GM12864 (cell line): ENCODE results near the gene EDAR.

ENCODE experiments used
- DNase-seq: peaks from one replicate; pipeline ENCODE4 v3.0.0-alpha.2; 2011; ENCODE audit warnings: low read depth
- H3K4me3 ChIP-seq: 2 replicates; pipeline ENCODE4 v1.5.1; 2011; ENCODE audit warnings: mild to moderate bottlenecking, low read depth, low read length, control low read depth
- CTCF ChIP-seq: IDR thresholded peaks from 2 replicates; pipeline ENCODE4 v1.5.1; 2011; ENCODE audit warnings: low read depth, mild to moderate bottlenecking, moderate library complexity, low read length, control low read depth, inconsistent platforms; ENCODE audit errors: missing control alignments

Gene EDAR

DNA sequence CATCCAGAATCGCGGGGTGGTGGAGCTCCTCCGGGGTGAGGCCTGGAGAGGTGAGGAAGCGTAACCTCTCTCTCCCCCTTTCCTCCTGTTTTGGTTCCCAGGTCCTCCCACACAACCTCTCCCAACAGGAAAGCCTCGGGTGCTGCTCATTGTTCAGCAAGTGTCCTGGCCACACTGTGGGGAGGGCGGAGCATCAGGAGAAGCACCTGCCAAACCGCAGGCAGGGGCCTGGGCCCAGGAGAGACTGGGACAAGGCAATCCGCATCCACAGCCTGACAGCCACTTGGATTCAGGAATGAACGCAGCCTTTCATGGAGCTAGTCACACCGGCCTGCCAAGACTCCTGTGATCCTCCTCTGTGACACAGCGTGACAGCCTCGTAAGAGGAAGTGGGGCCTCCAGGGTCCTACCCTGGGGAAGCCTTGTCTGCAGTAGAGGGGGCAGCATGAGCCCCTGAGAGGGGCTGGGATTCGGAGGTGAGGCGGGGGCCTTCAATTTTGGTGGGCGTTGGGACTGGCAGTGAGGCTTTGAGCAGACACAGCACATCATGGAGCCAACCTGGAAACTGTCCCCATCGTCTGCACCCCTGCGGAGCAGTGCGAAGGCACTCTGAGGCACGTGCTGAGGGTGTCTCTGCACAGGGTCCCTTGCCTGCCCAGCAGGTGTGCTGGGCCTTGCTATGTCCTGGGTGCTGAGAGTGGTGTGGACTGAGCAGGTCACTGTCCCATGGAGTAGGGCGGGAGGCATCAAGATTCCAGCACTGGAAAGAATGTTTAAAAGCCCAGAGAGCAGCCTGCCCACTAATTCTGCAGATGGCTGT lies 62.2 kb downstream of the EDAR start:
- no peak for DNase-seq
- no peak overlapping the region for H3K4me3 ChIP-seq
- no peak for TF ChIP-seq CTCF

- DNase-seq, result no peak
- H3K4me3 ChIP-seq, result no peak overlapping the region
- no peak for TF ChIP-seq CTCF
Observed at GRCh38 chr2:108925735-108926134, 63.3 kb downstream of the EDAR start.

GRCh38 chr2:108925286-108925685 lies 63.7 kb downstream of the EDAR start:
- no peak for TF ChIP-seq CTCF
- no peak for DNase-seq
- no peak overlapping the region for H3K4me3 ChIP-seq

- DNase-seq, result no peak
- TF ChIP-seq CTCF, result no peak
- no peak overlapping the region for H3K4me3 ChIP-seq
Observed at GRCh38 chr2:108924580-108925251, 64.3 kb downstream of the EDAR start.

DNA sequence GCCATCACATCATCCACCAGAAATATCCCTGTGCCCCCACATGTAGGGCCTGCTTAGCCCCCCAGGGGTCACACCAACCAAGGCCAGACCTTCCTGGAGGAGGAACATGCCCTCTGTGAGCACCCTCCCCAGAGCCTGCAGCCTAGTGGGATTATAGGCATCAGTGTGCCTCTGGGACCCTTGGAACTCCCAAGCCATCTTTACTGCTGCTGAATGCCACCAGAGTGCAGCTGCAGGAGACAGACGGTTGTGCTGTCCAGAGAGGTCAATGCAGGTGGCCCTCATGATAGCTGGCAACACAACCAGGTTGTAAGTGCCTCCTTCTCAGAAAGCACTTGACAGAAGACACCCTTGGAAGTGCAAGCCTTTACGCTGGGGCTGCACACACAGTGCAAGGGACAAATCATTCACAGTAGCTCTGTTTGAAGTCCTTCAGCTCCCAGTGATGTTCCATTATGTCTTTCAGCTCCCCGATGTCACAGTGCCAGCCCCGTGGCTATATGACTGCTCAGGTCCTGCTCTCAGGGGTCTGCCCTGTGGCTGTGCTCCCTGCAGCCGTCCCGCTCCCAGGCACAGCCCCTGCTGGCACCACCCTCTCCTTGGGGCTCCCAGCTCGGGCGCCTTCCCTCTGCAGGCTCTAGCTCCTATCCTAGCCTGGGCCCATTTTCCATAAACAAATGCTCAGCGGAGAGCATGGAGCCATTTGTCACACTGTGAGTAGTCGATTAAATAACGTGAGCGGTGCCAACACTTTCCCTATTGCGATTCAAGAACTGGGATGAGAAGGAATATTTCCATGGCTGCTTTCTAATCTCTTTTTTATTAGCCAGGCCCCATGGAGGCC lies 65.1 kb downstream of the EDAR start:
- TF ChIP-seq CTCF, result no peak
- DNase-seq, result no peak
- H3K4me3 ChIP-seq, result no peak overlapping the region

DNA sequence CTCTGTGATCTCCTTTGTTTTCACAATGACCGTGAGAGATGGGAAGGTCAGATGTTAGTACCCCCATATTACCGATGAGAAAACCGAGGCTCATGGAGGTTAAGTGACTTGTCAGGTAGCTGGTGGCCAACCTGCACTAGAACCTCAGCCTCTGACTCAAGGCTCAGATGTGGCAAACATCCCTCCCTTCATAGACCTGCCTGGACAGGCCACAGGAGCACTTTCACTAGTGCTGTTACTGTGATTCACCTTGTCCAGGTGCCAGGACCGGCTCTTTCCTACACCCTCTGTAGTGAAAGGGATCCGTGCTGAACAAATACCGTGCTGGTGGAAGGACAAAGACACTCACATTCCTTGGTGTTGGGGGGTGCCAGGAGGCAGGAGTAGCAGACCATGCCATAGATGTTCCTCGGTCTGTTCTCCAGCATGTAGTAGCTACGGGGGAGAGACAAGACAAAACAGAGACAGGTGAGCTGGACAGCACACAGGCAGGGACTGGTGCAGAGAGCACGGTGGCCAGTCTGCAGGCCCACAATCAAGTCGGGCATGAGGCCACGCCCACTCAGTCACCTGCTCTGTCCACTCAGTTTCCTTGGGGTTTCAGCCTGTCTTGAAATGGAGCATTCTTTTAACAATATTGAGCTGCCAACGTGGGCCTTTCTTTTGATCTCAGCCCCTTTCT lies 65.9 kb downstream of the EDAR start:
- no peak for DNase-seq
- no peak for TF ChIP-seq CTCF

More for the DNA sequence above, 65.9 kb downstream of the EDAR start:
- H3K4me3 ChIP-seq, result no peak overlapping the region
